GM23338 (cell line): Measurements from ENCODE around the gene RTL1.

ENCODE experiments used
- CREB1 ChIP-seq: fragments of 250-450 bp; sonication (Bioruptor Pico); IDR thresholded peaks from 2 replicates; pipeline ENCODE4 v1.5.0; 2020; ENCODE audit warnings: low read depth, mild to moderate bottlenecking, moderate library complexity
- CTCF ChIP-seq, 2 experiments: fragments of 200-600 bp in 1 of 2; sonication (generic) in 1 of 2; conservative IDR thresholded peaks; 2 replicates each; pipeline versions ENCODE4 v1.5.1 to v1.6.1; 2016 to 2017; ENCODE audit warnings: antibody characterized with exemption in 2 of 2, low read depth in 2 of 2, mild to moderate bottlenecking in 2 of 2, moderate library complexity in 1 of 2
- POLR2AphosphoS5 ChIP-seq: IDR thresholded peaks from 2 replicates; pipeline ENCODE4 v1.6.1; 2016; ENCODE audit warnings: antibody characterized with exemption, low read depth

- no peak for TF ChIP-seq CTCF (conservative IDR thresholded peaks at IDR 0.05; ENCODE audit: low read depth in 2 of 2)
- no peak for TF ChIP-seq POLR2AphosphoS5
- TF ChIP-seq CREB1 (CRISPR knock-in tag) = no peak
Measured at GRCh38 chr14:100891051-100891450, 12.5 kb downstream of the RTL1 start.
